ENCODE measurements around the gene NHERF1.

DNA sequence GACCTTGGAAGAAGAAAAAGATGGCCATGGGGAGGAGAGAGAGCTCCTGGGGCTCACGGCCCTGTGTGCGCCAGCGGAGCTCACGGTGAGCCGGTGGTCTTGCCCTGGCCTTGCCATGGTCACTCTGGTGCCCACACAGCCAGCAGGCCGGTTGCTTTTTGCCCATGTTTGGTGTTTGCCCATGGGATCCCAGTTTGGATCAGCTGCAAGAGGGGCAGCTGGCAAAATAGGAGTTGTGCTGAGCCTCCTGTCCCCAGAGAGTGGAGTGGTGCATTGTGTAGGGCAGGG is 1.6 kb downstream of the NHERF1 start:
- no peak for TF ChIP-seq RFX5 (IDR thresholded peaks at IDR 0.05; ENCODE audit: low read depth, low read length)
- TF ChIP-seq POLR2A (IDR thresholded peaks at IDR 0.05; ENCODE audit: low read depth, low read length), result no peak
- no peak for TF ChIP-seq RCOR1 (IDR thresholded peaks at IDR 0.05; ENCODE audit: insufficient replicate concordance, low read length)
- TF ChIP-seq, protein P1, sequence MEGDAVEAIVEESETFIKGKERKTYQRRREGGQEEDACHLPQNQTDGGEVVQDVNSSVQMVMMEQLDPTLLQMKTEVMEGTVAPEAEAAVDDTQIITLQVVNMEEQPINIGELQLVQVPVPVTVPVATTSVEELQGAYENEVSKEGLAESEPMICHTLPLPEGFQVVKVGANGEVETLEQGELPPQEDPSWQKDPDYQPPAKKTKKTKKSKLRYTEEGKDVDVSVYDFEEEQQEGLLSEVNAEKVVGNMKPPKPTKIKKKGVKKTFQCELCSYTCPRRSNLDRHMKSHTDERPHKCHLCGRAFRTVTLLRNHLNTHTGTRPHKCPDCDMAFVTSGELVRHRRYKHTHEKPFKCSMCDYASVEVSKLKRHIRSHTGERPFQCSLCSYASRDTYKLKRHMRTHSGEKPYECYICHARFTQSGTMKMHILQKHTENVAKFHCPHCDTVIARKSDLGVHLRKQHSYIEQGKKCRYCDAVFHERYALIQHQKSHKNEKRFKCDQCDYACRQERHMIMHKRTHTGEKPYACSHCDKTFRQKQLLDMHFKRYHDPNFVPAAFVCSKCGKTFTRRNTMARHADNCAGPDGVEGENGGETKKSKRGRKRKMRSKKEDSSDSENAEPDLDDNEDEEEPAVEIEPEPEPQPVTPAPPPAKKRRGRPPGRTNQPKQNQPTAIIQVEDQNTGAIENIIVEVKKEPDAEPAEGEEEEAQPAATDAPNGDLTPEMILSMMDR (conservative IDR thresholded peaks at IDR 0.05; ENCODE audit: low read depth, low read length), result no peak
- TF ChIP-seq, protein P2, sequence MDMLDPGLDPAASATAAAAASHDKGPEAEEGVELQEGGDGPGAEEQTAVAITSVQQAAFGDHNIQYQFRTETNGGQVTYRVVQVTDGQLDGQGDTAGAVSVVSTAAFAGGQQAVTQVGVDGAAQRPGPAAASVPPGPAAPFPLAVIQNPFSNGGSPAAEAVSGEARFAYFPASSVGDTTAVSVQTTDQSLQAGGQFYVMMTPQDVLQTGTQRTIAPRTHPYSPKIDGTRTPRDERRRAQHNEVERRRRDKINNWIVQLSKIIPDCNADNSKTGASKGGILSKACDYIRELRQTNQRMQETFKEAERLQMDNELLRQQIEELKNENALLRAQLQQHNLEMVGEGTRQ (IDR thresholded peaks at IDR 0.05; ENCODE audit: low read depth, low read length), result no peak
- no peak for TF ChIP-seq SMC3 (IDR thresholded peaks at IDR 0.05; ENCODE audit: low read depth, low read length)
- no peak for TF ChIP-seq RAD21 (IDR thresholded peaks at IDR 0.05; ENCODE audit: low read length)
- no peak for TF ChIP-seq CHD1 (IDR thresholded peaks at IDR 0.05; ENCODE audit: low read depth, low read length)
- no peak for TF ChIP-seq CEBPB (IDR thresholded peaks at IDR 0.05; ENCODE audit: low read depth, low read length)
- no peak for TF ChIP-seq MAZ (IDR thresholded peaks at IDR 0.05; ENCODE audit: borderline replicate concordance, low read depth, low read length)
- no peak for TF ChIP-seq MAFK (IDR thresholded peaks at IDR 0.05; ENCODE audit: low read depth, low read length)
- no peak for TF ChIP-seq NFE2L2 (IDR thresholded peaks at IDR 0.05; ENCODE audit: low read depth, low read length)
- TF ChIP-seq BHLHE40 (IDR thresholded peaks at IDR 0.05; ENCODE audit: low read depth, low read length), result no peak
- no peak for TF ChIP-seq MXI1 (IDR thresholded peaks at IDR 0.05; ENCODE audit: borderline replicate concordance, low read depth, low read length)
